Fibroblast of peridontal ligament (primary cell): ENCODE data around the gene OBSCN.
"Not testable (repeated sequence)": the region's sequence is repeated elsewhere in the genome, so short reads cannot be mapped to it uniquely, and the experiment has no call there.

Source experiments
- DNase-seq: peaks from one replicate; pipeline ENCODE4 v3.0.0-alpha.2; 2010; ENCODE audit errors: extremely low read depth

Gene OBSCN

GRCh38 chr1:228213917-228214808 lies 6.3 kb downstream of the OBSCN start:
- no peak for DNase-seq

- DNase-seq: no peak
These were observed 7.2 kb downstream of the OBSCN start for GRCh38 chr1:228214921-228215662.

- no peak for DNase-seq
These were observed 7.8 kb downstream of the OBSCN start for GRCh38 chr1:228215663-228216116.

- no peak for DNase-seq
These were observed 8.8 kb downstream of the OBSCN start for GRCh38 chr1:228216371-228217320.

GRCh38 chr1:228217551-228218344 lies 9.9 kb downstream of the OBSCN start:
- peak; percentile 46 for DNase-seq

GRCh38 chr1:228218513-228219244 lies 10.8 kb downstream of the OBSCN start:
- DNase-seq: no peak

GRCh38 chr1:228219245-228219961 lies 11.6 kb downstream of the OBSCN start:
- no peak for DNase-seq

GRCh38 chr1:228219962-228220780 lies 12.3 kb downstream of the OBSCN start:
- no peak for DNase-seq

- DNase-seq: not testable (repeated sequence)
These were observed 13.3 kb downstream of the OBSCN start for GRCh38 chr1:228221097-228221496.

- no peak for DNase-seq
These were observed 14.7 kb downstream of the OBSCN start for GRCh38 chr1:228222548-228222947.

GRCh38 chr1:228224198-228225164 lies 16.6 kb downstream of the OBSCN start:
- no peak for DNase-seq

- DNase-seq: no peak
These were observed 17.4 kb downstream of the OBSCN start for GRCh38 chr1:228225165-228225710.

- DNase-seq: no peak
These were observed 17.9 kb downstream of the OBSCN start for GRCh38 chr1:228225740-228226139.

- no peak for DNase-seq
These were observed 18.5 kb downstream of the OBSCN start for GRCh38 chr1:228226141-228226874.

- peak; percentile 10 for DNase-seq
These were observed 19.3 kb downstream of the OBSCN start for GRCh38 chr1:228226956-228227791.
